ENCODE data around the gene ANKRD13B.

Gene ANKRD13B

DNA sequence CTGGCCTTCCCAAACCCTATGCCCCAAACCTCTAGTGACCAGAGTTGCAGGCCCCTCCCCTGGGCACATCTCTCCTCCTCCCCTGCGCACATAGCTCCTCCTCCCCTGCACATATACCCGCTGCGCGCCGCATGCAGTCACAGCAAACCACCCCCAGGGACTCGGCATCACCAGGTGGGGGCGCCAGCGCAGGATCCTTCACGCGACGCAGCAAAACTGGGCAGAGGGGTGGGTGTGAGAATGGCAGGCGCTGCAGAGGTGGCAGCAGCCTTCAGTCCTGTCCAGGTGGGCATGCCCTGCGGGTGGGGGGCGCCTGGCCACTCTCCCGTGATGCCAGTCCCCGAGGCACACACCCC, 24.2 kb downstream of the ANKRD13B start:
- TF ChIP-seq, protein P1, sequence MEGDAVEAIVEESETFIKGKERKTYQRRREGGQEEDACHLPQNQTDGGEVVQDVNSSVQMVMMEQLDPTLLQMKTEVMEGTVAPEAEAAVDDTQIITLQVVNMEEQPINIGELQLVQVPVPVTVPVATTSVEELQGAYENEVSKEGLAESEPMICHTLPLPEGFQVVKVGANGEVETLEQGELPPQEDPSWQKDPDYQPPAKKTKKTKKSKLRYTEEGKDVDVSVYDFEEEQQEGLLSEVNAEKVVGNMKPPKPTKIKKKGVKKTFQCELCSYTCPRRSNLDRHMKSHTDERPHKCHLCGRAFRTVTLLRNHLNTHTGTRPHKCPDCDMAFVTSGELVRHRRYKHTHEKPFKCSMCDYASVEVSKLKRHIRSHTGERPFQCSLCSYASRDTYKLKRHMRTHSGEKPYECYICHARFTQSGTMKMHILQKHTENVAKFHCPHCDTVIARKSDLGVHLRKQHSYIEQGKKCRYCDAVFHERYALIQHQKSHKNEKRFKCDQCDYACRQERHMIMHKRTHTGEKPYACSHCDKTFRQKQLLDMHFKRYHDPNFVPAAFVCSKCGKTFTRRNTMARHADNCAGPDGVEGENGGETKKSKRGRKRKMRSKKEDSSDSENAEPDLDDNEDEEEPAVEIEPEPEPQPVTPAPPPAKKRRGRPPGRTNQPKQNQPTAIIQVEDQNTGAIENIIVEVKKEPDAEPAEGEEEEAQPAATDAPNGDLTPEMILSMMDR (IDR thresholded peaks at IDR 0.05; ENCODE audit: extremely low read depth, insufficient read depth, missing control alignments): peak; percentile 87
- peak; percentile 94 for DNase-seq (ENCODE audit: low spot score)
- in situ Hi-C loops (cut with MboI; ENCODE audit: low pct_unique_long_range_greater_than_20kb, low sequenced_read_pairs, unreplicated experiment): no loop called here

DNA sequence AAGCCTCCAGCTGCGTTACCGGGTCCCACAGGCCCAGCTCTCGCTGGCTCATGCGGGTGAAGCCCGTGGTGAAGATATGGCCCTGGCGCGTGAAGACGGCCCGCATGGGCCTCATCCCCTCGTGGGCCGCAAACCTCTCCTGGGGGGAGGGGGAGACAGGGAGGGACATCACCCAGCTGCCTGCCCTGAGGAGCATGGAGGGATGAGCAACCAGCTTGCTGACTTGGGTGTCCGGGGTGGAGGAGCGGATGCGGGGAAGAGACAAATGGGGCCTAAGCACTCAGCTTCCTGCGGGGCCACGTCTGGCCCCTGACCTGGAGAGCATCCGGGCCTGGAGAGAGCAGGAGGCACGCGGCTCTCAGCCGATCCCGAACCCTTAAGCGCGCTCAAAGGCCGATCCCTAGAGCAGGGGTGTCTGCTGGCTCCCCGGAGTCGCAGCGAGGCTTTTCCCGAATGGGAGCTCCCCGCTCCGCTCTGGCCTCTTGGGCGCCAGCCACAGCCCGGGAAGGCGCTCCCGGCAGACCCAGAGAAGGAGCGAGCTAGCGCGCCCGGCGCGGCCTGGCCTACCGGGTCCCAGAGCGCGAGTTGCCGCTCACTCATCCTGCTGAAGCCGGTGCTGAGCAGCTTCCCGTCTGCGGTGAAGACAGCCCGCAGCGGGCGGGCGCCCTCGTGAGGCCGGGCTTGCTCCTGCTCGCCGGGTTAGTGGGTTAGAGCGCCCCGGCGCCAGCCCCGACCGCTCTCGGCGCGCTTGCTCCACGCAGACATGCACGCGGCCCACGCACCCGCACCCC, 24.7 kb downstream of the ANKRD13B start:
- in situ Hi-C loops (cut with MboI; ENCODE audit: low pct_unique_long_range_greater_than_20kb, low sequenced_read_pairs, unreplicated experiment): no loop called here
- DNase-seq (ENCODE audit: low spot score): peak; percentile 89
- TF ChIP-seq, protein P1 (IDR thresholded peaks at IDR 0.05; ENCODE audit: extremely low read depth, insufficient read depth, missing control alignments): peak; percentile 88

DNA sequence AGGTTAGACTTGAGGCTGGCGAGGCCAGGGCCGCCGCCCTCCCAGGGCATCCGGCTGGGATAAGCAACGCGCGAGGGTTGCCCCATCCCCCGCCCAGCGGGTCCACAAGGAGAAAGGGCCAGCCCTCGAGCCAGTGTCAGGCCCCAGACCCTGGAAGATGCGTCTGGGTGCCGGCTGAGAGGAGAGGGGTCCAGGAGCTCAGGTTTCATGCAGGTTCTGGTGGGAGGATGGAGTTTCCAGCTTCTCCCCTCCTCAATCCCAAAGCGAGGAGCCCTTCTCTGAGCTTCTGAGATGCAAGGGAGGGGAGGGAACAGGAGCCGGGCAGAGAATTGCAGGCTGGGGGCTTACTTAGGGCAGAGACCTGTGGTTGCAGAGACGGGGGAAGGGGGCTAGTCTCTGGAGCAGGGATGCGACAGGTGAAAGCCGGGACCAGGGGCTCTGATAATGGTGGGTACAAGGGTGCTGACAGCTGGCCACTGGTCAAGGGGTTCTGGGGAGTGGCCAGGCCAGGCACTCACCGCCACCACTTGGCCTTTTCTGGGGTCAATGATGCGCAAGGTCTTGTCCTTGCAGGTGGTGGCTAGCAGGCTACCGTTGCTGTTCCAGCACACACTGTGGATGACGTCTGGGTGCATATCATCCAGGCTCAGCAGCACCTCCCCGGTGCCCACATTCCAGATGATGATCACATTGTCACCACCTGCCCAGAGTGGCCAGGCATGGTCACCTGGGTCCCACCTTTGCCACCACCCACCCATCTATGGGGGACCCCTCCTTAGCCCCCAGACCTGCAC, 25.5 kb downstream of the ANKRD13B start:
- in situ Hi-C loops (cut with MboI; ENCODE audit: low pct_unique_long_range_greater_than_20kb, low sequenced_read_pairs, unreplicated experiment): no loop called here
- no peak for DNase-seq (ENCODE audit: low spot score)
- TF ChIP-seq, protein P1 (IDR thresholded peaks at IDR 0.05; ENCODE audit: extremely low read depth, insufficient read depth, missing control alignments): peak; percentile 5

DNA sequence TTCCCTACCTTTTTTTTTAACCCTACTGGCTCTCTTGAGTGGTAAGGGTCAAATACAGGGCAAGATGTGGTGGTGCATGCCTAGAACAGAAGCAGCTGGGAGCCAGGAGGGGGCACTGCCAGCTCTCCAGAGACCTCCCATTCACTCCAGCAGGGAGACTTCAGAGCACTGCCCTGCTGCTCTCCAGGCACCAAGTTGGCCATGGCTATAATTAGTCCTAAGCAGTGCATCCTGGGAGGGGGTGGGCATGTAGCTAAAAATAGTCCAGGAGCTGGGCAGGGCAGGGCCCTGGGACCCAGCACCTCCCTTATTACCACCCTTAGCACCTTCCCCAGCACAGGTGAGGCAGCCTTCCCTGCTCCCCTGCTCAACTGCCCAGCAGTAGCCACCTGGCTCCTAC, 26.3 kb downstream of the ANKRD13B start:
- TF ChIP-seq, protein P1 (IDR thresholded peaks at IDR 0.05; ENCODE audit: extremely low read depth, insufficient read depth, missing control alignments): peak; percentile 31
- in situ Hi-C loops (cut with MboI; ENCODE audit: low pct_unique_long_range_greater_than_20kb, low sequenced_read_pairs, unreplicated experiment): no loop called here
- DNase-seq (ENCODE audit: low spot score): no peak

DNA sequence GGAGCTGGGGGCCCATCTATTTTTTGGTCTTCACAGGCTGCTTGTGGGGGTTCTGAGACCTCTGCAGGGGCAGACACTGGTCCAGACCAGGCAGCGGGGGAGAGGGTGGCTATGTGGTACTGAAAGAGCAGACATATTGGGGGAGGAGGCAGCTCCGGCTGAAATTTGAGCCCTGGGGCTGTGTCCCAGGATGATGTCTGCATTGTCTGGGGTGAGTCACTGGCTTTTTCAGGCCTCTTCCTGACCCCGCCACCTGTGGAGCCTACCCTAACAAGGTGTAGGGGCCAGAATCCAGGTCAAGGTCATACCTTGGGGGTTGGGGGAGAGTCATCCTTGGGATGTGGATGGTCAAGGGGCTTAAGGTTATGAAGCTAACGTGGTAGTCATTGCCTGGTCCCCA, 27.3 kb downstream of the ANKRD13B start:
- DNase-seq (ENCODE audit: low spot score): no peak
- TF ChIP-seq, protein P1 (IDR thresholded peaks at IDR 0.05; ENCODE audit: extremely low read depth, insufficient read depth, missing control alignments): no peak
- in situ Hi-C loops (cut with MboI; ENCODE audit: low pct_unique_long_range_greater_than_20kb, low sequenced_read_pairs, unreplicated experiment): no loop called here

DNA sequence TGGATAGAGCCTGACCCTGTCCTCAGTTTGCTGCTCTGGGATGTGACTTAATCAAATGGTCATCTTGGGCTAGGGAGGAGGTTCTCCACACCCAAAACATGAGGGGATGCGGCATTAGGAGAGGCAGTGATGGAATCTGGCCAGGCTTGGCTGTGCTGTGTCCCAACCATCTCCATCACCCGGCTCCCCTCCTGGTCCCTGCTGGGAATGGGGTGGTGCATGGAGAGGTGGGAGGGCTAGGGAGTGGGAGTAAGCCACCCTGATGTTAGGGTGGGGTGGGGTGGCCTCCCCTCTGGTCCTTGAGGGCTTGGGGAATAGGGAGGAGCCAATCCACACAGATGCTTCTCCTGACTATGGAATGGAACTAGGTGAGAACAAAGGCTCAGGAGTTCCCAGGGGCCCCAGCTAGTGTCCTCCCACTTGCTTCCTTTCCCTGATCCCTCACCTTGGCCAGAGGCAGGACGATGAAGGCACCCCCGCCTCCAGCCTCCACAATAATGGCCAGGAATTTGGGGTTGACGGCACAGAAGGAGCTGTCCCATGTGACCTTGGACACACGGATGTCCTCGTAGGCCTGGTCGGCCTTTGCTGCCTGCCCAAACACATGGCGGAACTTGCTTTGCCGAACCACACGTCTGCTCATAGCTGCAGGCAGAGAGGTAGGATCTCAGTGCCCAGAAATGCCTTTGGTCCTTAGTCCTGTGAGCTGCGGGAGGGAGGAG, 28.0 kb downstream of the ANKRD13B start:
- DNase-seq (ENCODE audit: low spot score): no peak

More for the DNA sequence above, 28.0 kb downstream of the ANKRD13B start:
- in situ Hi-C loops (cut with MboI; ENCODE audit: low pct_unique_long_range_greater_than_20kb, low sequenced_read_pairs, unreplicated experiment): no loop called here
- TF ChIP-seq, protein P1 (IDR thresholded peaks at IDR 0.05; ENCODE audit: extremely low read depth, insufficient read depth, missing control alignments): no peak
